VCaP (cell line): ENCODE measurements around the gene LECT2.

Source experiments
- H3K27ac ChIP-seq: fragments of 450-650 bp; 2 replicates; pipeline ENCODE4 v1.5.1; 2017
- TF ChIP-seq, protein P1 (sequence below): fragments of 450-650 bp; conservative IDR thresholded peaks from 2 replicates; pipeline ENCODE4 v1.5.1; 2017; ENCODE audit warnings: mild to moderate bottlenecking, moderate library complexity

The LECT2 gene

DNA sequence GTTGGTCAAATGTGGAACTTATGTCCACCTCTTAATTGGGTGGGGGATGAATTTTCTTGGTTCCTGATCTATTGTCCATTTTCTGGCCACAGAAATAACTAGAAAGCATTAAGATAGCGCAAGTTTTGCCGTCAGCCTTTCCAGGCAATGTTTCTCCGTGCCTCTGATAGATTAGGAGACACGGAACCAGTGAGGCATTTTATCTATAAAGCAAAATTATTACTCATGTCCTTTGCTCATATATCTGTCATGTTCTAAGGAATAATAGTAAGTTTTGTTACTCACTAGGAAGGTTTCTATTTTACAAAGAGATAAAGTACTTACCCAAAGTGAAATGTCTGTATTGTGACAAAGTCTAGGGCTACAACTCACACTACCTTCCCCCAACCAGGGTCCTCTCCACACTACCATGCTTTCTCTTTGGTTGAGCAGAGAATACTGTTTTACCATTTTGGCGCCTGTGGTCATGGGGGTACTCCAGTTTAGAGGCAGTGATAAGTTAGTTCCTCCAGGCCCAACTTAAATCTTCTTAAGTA, 39.2 kb downstream of the LECT2 start:
- TF ChIP-seq, protein P1, sequence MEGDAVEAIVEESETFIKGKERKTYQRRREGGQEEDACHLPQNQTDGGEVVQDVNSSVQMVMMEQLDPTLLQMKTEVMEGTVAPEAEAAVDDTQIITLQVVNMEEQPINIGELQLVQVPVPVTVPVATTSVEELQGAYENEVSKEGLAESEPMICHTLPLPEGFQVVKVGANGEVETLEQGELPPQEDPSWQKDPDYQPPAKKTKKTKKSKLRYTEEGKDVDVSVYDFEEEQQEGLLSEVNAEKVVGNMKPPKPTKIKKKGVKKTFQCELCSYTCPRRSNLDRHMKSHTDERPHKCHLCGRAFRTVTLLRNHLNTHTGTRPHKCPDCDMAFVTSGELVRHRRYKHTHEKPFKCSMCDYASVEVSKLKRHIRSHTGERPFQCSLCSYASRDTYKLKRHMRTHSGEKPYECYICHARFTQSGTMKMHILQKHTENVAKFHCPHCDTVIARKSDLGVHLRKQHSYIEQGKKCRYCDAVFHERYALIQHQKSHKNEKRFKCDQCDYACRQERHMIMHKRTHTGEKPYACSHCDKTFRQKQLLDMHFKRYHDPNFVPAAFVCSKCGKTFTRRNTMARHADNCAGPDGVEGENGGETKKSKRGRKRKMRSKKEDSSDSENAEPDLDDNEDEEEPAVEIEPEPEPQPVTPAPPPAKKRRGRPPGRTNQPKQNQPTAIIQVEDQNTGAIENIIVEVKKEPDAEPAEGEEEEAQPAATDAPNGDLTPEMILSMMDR, result no peak
- no peak overlapping the region for H3K27ac ChIP-seq

DNA sequence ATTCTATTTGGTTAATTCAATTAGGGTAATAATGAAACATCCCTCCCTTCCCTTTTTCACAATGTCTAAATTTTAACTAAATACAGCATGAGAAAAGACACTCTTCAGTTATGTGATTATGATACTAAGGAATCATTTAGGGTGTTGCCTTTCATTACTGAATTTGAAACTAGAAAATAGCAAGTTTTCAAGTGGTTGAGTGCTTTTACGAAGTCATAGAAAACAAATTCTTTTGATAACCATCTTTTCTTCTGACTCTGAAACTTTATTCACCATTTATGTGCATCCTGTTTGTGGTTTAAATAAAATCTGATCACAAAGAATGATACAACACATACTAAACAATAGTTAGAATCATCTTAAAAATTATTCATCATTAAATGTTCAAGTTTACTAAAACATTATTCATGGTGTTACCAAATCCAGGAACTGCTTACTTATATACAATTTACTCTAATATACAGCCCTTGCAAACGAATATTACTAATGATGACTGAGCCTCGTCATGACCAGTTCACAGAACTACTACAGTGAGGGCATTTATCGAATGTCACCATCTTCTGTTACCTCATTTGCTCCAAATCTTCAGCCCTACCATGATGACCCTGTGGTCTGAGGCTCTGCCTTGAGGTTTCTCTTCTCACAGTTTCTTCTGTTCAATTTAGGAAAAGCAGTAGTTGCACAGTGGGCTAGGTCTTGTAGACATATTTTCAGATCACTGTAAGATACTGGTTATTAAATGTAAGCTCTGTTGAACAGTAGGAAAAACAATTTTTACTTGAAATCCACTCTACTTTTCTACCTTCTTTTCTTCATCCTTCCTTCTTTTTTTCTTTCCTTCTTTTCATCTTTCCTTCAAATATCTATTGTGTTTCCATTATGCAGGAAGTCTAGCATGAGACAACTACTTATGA, 40.8 kb downstream of the LECT2 start:
- no peak overlapping the region for H3K27ac ChIP-seq
- TF ChIP-seq, protein P1, result no peak

DNA sequence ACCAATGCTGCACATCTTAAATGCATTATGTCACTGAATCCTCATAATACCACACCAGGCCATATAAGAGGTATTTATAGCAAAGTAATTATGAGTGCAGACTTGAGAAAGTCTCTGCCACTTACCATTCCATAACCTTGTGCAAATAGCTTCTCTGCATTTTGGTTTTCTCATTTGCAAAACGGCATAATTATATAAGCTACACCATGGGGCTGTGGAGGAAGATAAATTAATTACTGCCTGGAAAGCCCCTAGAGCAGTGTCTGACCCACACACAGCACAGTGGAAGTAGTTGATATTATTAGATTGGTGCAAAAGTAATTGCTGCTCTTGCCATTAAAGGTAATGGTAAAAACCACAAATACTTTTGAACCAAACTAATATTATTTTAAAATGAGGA, 49.6 kb downstream of the LECT2 start:
- TF ChIP-seq, protein P1, result no peak
- no peak overlapping the region for H3K27ac ChIP-seq

DNA sequence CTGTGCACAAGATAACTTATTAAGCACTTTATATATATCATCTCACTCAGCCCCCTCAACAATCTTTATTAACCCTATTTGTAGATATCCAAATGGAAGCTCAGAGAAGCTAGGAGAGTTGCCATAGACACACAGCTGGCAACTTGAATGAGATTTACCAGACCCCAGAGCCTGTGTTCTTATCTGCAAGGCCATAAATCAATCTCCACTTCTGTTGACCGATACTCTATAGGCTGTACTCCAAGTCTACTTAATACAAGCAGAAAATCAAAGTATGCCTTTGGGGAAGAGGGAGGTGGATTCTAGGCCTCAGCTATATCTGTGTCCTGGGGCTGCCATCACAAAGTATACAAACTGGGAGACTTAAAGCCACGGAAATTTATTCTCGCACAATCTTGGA, 53.1 kb downstream of the LECT2 start:
- no peak overlapping the region for H3K27ac ChIP-seq
- TF ChIP-seq, protein P1, result no peak

DNA sequence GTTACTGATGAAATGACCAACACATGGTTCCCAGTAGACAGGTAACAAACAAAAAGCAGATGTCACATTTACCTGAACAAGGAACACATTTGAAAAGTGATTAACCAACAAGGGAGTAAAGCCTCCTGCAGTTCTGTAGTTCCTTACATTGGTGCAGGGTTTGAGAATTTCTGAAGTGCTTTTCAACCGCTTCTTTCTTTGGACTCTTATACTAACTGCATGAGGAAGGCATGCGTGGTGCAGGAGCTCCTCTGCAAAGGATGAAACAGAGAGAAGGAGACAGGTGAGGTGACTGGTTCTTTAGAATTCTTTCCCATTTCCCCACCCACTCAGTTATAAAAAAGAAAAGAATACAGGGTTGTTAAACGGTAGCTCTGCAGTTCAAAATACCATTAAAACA, 54.5 kb downstream of the LECT2 start:
- no peak overlapping the region for H3K27ac ChIP-seq
- TF ChIP-seq, protein P1, result no peak

DNA sequence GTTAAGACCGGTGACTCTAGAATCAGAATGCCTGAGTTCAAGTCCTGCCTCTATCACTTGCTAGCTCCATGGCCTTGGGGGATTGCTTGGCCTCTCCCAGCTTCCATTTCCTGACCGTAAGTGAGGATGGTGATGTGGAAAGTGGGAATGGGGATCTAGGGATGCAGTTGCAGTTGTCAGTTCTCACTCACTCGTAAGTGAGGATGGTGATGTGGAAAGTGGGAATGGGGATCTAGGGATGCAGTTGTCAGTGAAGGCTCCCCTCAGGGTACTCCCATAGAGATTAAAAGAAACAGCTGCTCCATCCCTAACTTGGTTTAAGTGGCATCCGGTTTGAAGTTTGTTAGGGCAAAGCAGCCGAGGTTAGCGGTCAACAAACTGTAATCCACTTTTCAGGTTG, 56.1 kb downstream of the LECT2 start:
- H3K27ac ChIP-seq, result no peak overlapping the region
- TF ChIP-seq, protein P1, result no peak
